ENCODE results near the gene TMEM127. TPM values are rescaled to one million over a fixed set of nuclear protein-coding genes. Genes with fewer than 3 reads are reported as not detected.
A peak's percentile ranks its signal among the peaks of the same experiment; 100 is the strongest.
"Not testable (repeated sequence)": the region's sequence is repeated elsewhere in the genome, so short reads cannot be mapped to it uniquely, and the experiment has no call there.

The TMEM127 gene
- total RNA-seq, 1 donor from 2014 or later = 52.6 TPM

GRCh38 chr2:96264086-96264485, 1.7 kb downstream of the TMEM127 start:
- DNase-seq (ENCODE audit: low spot score) = no peak

GRCh38 chr2:96262306-96262705, 3.5 kb downstream of the TMEM127 start:
- no peak for DNase-seq (ENCODE audit: low spot score)

- no peak for DNase-seq (ENCODE audit: low spot score)
Measured at GRCh38 chr2:96261328-96262003, 4.3 kb downstream of the TMEM127 start.

- peak; percentile 76 for DNase-seq (ENCODE audit: low spot score)
Measured at GRCh38 chr2:96260387-96261260, 5.2 kb downstream of the TMEM127 start.

- no peak for DNase-seq (ENCODE audit: low spot score)
Measured at GRCh38 chr2:96259497-96259921, 6.3 kb downstream of the TMEM127 start.

GRCh38 chr2:96258166-96259022, 7.4 kb downstream of the TMEM127 start:
- DNase-seq (ENCODE audit: low spot score) = no peak

GRCh38 chr2:96257744-96258143, 8.1 kb downstream of the TMEM127 start:
- not testable (repeated sequence) for DNase-seq (ENCODE audit: low spot score)

- DNase-seq (ENCODE audit: low spot score) = no peak
Measured at GRCh38 chr2:96256611-96257113, 9.1 kb downstream of the TMEM127 start.

- DNase-seq (ENCODE audit: low spot score) = no peak
Measured at GRCh38 chr2:96254571-96254970, 11.2 kb downstream of the TMEM127 start.

GRCh38 chr2:96253006-96253405, 12.8 kb downstream of the TMEM127 start:
- DNase-seq (ENCODE audit: low spot score) = no peak

GRCh38 chr2:96252526-96252925, 13.3 kb downstream of the TMEM127 start:
- DNase-seq (ENCODE audit: low spot score) = no peak

- DNase-seq (ENCODE audit: low spot score) = peak; percentile 65
Measured at GRCh38 chr2:96251721-96252292, 14.0 kb downstream of the TMEM127 start.

GRCh38 chr2:96250188-96250587, 15.6 kb downstream of the TMEM127 start:
- DNase-seq (ENCODE audit: low spot score) = no peak

GRCh38 chr2:96249654-96250053, 16.1 kb downstream of the TMEM127 start:
- DNase-seq (ENCODE audit: low spot score) = no peak

- DNase-seq (ENCODE audit: low spot score) = no peak
Measured at GRCh38 chr2:96248624-96249023, 17.2 kb downstream of the TMEM127 start.

- no peak for DNase-seq (ENCODE audit: low spot score)
Measured at GRCh38 chr2:96247896-96248295, 17.9 kb downstream of the TMEM127 start.

- no peak for DNase-seq (ENCODE audit: low spot score)
Measured at GRCh38 chr2:96247009-96247408, 18.8 kb downstream of the TMEM127 start.

GRCh38 chr2:96245609-96246390, 20.0 kb downstream of the TMEM127 start:
- no peak for DNase-seq (ENCODE audit: low spot score)

- no peak for DNase-seq (ENCODE audit: low spot score)
Measured at GRCh38 chr2:96243843-96244242, 22.0 kb downstream of the TMEM127 start.

- no peak for DNase-seq (ENCODE audit: low spot score)
Measured at GRCh38 chr2:96241900-96242611, 23.7 kb downstream of the TMEM127 start.
